ENCODE results near the gene LMTK3.
A peak's percentile ranks its signal among the peaks of the same experiment; 100 is the strongest.

The LMTK3 gene

GRCh38 chr19:48445606-48446481 lies 65.8 kb downstream of the LMTK3 start, which contains the start of gene GRWD1:
Gene GRWD1 (plus strand): TSS chr19:48445983. CDS start chr19:48446006, 23 bp downstream.
- peak; percentile 99 for DNase-seq (ENCODE audit: low read depth)

- peak; percentile 81 for DNase-seq (ENCODE audit: low read depth)
These were observed 66.4 kb downstream of the LMTK3 start for GRCh38 chr19:48445256-48445605.

GRCh38 chr19:48444936-48445200 lies 66.8 kb downstream of the LMTK3 start:
- no peak for DNase-seq (ENCODE audit: low read depth)

- no peak for DNase-seq (ENCODE audit: low read depth)
These were observed 67.3 kb downstream of the LMTK3 start for GRCh38 chr19:48444129-48444935.

GRCh38 chr19:48443731-48444128 lies 67.9 kb downstream of the LMTK3 start:
- DNase-seq (ENCODE audit: low read depth): no peak

- DNase-seq (ENCODE audit: low read depth): no peak
These were observed 68.4 kb downstream of the LMTK3 start for GRCh38 chr19:48443256-48443655.

- no peak for DNase-seq (ENCODE audit: low read depth)
These were observed 69.3 kb downstream of the LMTK3 start for GRCh38 chr19:48442116-48443035.

GRCh38 chr19:48441360-48442050 lies 70.1 kb downstream of the LMTK3 start:
- DNase-seq (ENCODE audit: low read depth): no peak

GRCh38 chr19:48436586-48436985 lies 75.0 kb downstream of the LMTK3 start:
- no peak for DNase-seq (ENCODE audit: low read depth)

Measured in ELR (cell line).